GM12873 (cell line): ENCODE measurements around the gene ROBO1.

Experiments used
- CTCF ChIP-seq: IDR thresholded peaks from 2 replicates; pipeline ENCODE4 v1.5.1; 2012; ENCODE audit warnings: low read depth, mild to moderate bottlenecking, moderate library complexity, low read length, control low read depth; ENCODE audit not compliant: insufficient read depth; ENCODE audit errors: missing control alignments

The ROBO1 gene

GRCh38 chr3:78970656-78971055, 797.1 kb downstream of the ROBO1 start:
- no peak for TF ChIP-seq CTCF

GRCh38 chr3:78969483-78969882, 798.3 kb downstream of the ROBO1 start:
- no peak for TF ChIP-seq CTCF

- no peak for TF ChIP-seq CTCF
Measured at GRCh38 chr3:78967061-78967460, 800.7 kb downstream of the ROBO1 start.

- TF ChIP-seq CTCF: no peak
Measured at GRCh38 chr3:78963771-78964170, 804.0 kb downstream of the ROBO1 start.

GRCh38 chr3:78957456-78957855, 810.3 kb downstream of the ROBO1 start:
- TF ChIP-seq CTCF: no peak

- TF ChIP-seq CTCF: no peak
Measured at GRCh38 chr3:78951342-78951945, 816.4 kb downstream of the ROBO1 start.

GRCh38 chr3:78941587-78941986, 826.2 kb downstream of the ROBO1 start:
- no peak for TF ChIP-seq CTCF
